Measurements from ENCODE around the gene TRMT44.

Gene TRMT44

DNA sequence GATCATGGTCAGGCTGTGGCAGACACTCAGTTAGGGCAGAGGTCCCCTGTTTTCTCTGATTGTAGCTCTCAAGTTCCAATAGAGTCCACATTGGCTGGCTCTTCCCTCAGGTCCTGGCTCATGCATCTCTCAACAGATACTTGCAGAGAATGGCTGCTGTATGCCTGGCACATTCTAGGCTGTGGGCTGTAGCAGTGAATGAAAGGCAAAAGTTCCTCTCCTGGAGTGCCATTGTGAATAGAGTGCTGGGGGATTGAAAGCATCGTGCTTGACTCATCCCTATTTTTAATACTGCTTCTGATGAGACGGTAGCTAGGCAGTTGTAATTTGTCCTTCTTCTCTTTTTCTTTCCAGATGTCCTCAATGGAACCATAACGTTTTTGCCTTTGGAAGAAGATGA lies 5.5 kb downstream of the TRMT44 start:
- TF ChIP-seq TCF4 (CRISPR knock-in tag; IDR thresholded peaks at IDR 0.05; ENCODE audit: borderline replicate concordance) (no peak), TOX (CRISPR knock-in tag; IDR thresholded peaks at IDR 0.05; ENCODE audit: borderline replicate concordance) (no peak), ESRRG (CRISPR knock-in tag; IDR thresholded peaks at IDR 0.05) (no peak), RARB (CRISPR knock-in tag; IDR thresholded peaks at IDR 0.05) (no peak), OSR1 (CRISPR knock-in tag; IDR thresholded peaks at IDR 0.05) (no peak), ZC3H10 (CRISPR knock-in tag; IDR thresholded peaks at IDR 0.05) (no peak), ZFP30 (CRISPR knock-in tag; IDR thresholded peaks at IDR 0.05) (no peak), ZNF8 (CRISPR knock-in tag; IDR thresholded peaks at IDR 0.05) (no peak), GLIS3 (CRISPR knock-in tag; IDR thresholded peaks at IDR 0.05) (no peak), BACH2 (CRISPR knock-in tag; IDR thresholded peaks at IDR 0.05; ENCODE audit: borderline replicate concordance) (no peak), ZFP3 (CRISPR knock-in tag; IDR thresholded peaks at IDR 0.05) (no peak), ARNTL (CRISPR knock-in tag; IDR thresholded peaks at IDR 0.05; ENCODE audit: borderline replicate concordance, low read depth) (no peak), ZNF565 (CRISPR knock-in tag; conservative IDR thresholded peaks at IDR 0.05; ENCODE audit: low read depth) (no peak), ZNF70 (CRISPR knock-in tag; IDR thresholded peaks at IDR 0.05) (no peak), PPARA (CRISPR knock-in tag; IDR thresholded peaks at IDR 0.05; ENCODE audit: borderline replicate concordance) (no peak), CSDC2 (CRISPR knock-in tag; IDR thresholded peaks at IDR 0.05) (no peak)
- TF ChIP-seq, protein P1, sequence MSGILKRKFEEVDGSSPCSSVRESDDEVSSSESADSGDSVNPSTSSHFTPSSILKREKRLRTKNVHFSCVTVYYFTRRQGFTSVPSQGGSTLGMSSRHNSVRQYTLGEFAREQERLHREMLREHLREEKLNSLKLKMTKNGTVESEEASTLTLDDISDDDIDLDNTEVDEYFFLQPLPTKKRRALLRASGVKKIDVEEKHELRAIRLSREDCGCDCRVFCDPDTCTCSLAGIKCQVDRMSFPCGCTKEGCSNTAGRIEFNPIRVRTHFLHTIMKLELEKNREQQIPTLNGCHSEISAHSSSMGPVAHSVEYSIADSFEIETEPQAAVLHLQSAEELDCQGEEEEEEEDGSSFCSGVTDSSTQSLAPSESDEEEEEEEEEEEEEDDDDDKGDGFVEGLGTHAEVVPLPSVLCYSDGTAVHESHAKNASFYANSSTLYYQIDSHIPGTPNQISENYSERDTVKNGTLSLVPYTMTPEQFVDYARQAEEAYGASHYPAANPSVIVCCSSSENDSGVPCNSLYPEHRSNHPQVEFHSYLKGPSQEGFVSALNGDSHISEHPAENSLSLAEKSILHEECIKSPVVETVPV (CRISPR knock-in tag; IDR thresholded peaks at IDR 0.05), result no peak
- TF ChIP-seq, protein P2, sequence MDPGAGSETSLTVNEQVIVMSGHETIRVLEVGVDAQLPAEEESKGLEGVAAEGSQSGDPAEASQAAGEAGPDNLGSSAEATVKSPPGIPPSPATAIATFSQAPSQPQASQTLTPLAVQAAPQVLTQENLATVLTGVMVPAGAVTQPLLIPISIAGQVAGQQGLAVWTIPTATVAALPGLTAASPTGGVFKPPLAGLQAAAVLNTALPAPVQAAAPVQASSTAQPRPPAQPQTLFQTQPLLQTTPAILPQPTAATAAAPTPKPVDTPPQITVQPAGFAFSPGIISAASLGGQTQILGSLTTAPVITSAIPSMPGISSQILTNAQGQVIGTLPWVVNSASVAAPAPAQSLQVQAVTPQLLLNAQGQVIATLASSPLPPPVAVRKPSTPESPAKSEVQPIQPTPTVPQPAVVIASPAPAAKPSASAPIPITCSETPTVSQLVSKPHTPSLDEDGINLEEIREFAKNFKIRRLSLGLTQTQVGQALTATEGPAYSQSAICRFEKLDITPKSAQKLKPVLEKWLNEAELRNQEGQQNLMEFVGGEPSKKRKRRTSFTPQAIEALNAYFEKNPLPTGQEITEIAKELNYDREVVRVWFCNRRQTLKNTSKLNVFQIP (CRISPR knock-in tag; IDR thresholded peaks at IDR 0.05; ENCODE audit: borderline replicate concordance, low read depth), result no peak
- TF ChIP-seq, protein P3, sequence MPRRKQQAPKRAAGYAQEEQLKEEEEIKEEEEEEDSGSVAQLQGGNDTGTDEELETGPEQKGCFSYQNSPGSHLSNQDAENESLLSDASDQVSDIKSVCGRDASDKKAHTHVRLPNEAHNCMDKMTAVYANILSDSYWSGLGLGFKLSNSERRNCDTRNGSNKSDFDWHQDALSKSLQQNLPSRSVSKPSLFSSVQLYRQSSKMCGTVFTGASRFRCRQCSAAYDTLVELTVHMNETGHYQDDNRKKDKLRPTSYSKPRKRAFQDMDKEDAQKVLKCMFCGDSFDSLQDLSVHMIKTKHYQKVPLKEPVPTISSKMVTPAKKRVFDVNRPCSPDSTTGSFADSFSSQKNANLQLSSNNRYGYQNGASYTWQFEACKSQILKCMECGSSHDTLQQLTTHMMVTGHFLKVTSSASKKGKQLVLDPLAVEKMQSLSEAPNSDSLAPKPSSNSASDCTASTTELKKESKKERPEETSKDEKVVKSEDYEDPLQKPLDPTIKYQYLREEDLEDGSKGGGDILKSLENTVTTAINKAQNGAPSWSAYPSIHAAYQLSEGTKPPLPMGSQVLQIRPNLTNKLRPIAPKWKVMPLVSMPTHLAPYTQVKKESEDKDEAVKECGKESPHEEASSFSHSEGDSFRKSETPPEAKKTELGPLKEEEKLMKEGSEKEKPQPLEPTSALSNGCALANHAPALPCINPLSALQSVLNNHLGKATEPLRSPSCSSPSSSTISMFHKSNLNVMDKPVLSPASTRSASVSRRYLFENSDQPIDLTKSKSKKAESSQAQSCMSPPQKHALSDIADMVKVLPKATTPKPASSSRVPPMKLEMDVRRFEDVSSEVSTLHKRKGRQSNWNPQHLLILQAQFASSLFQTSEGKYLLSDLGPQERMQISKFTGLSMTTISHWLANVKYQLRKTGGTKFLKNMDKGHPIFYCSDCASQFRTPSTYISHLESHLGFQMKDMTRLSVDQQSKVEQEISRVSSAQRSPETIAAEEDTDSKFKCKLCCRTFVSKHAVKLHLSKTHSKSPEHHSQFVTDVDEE (CRISPR knock-in tag; IDR thresholded peaks at IDR 0.05), result no peak
- TF ChIP-seq, protein P4, sequence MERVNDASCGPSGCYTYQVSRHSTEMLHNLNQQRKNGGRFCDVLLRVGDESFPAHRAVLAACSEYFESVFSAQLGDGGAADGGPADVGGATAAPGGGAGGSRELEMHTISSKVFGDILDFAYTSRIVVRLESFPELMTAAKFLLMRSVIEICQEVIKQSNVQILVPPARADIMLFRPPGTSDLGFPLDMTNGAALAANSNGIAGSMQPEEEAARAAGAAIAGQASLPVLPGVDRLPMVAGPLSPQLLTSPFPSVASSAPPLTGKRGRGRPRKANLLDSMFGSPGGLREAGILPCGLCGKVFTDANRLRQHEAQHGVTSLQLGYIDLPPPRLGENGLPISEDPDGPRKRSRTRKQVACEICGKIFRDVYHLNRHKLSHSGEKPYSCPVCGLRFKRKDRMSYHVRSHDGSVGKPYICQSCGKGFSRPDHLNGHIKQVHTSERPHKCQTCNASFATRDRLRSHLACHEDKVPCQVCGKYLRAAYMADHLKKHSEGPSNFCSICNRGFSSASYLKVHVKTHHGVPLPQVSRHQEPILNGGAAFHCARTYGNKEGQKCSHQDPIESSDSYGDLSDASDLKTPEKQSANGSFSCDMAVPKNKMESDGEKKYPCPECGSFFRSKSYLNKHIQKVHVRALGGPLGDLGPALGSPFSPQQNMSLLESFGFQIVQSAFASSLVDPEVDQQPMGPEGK (CRISPR knock-in tag; IDR thresholded peaks at IDR 0.05; ENCODE audit: borderline replicate concordance), result no peak
- no peak for ATAC-seq

DNA sequence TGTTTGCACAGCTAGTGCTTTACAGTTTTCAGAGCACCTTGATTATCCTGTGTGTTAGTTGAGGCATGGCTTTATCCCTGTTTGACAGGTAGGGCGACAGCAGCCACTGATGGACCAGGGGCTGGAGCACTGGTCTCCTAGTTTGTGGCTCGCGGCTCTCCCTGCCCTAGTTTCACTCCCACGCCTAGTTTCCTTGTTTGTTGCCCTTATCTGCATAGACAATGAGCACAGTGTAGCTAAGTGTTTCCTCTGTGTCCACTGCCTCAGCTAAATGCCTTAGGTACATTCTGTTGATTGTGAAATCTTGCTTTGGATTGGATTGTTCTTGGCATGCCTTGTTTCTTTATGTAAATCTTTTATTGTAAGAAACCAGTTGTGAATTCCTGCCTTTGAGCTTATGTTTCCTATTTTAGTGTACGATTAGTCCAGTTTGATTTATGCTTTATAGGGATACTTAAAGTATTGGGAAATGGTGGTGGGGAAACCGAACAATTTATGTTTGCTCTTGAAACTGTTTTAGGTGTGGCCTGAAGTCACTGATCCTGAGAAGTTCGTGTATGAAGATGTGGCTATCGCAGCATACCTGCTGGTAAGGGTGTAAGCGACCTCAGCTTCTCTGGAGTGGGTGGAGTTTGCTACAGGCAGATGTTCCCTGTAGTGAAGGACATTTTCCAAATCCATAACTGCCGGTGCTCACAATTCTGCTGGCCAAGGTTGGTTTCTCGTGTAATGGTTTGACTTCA lies 11.0 kb downstream of the TRMT44 start:
- ATAC-seq, result no peak
- TF ChIP-seq RARB (CRISPR knock-in tag; IDR thresholded peaks at IDR 0.05), result no peak
- no peak for TF ChIP-seq OSR1 (CRISPR knock-in tag; IDR thresholded peaks at IDR 0.05)
- no peak for TF ChIP-seq ZNF8 (CRISPR knock-in tag; IDR thresholded peaks at IDR 0.05)
- TF ChIP-seq, protein P1 (CRISPR knock-in tag; IDR thresholded peaks at IDR 0.05), result no peak
- no peak for TF ChIP-seq ESRRG (CRISPR knock-in tag; IDR thresholded peaks at IDR 0.05)
- no peak for TF ChIP-seq ZC3H10 (CRISPR knock-in tag; IDR thresholded peaks at IDR 0.05)
- no peak for TF ChIP-seq ZFP30 (CRISPR knock-in tag; IDR thresholded peaks at IDR 0.05)
- TF ChIP-seq, protein P4 (CRISPR knock-in tag; IDR thresholded peaks at IDR 0.05; ENCODE audit: borderline replicate concordance), result no peak
- TF ChIP-seq ZNF565 (CRISPR knock-in tag; conservative IDR thresholded peaks at IDR 0.05; ENCODE audit: low read depth), result no peak
- TF ChIP-seq, protein P5, sequence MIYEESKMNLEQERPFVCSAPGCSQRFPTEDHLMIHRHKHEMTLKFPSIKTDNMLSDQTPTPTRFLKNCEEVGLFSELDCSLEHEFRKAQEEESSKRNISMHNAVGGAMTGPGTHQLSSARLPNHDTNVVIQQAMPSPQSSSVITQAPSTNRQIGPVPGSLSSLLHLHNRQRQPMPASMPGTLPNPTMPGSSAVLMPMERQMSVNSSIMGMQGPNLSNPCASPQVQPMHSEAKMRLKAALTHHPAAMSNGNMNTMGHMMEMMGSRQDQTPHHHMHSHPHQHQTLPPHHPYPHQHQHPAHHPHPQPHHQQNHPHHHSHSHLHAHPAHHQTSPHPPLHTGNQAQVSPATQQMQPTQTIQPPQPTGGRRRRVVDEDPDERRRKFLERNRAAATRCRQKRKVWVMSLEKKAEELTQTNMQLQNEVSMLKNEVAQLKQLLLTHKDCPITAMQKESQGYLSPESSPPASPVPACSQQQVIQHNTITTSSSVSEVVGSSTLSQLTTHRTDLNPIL (CRISPR knock-in tag; IDR thresholded peaks at IDR 0.05; ENCODE audit: low read depth), result no peak
- no peak for TF ChIP-seq SNAI2 (CRISPR knock-in tag; IDR thresholded peaks at IDR 0.05)
- no peak for TF ChIP-seq ZFP3 (CRISPR knock-in tag; IDR thresholded peaks at IDR 0.05)
- no peak for TF ChIP-seq BACH2 (CRISPR knock-in tag; IDR thresholded peaks at IDR 0.05; ENCODE audit: borderline replicate concordance)
- TF ChIP-seq ISL1 (CRISPR knock-in tag; IDR thresholded peaks at IDR 0.05), result no peak
